Measurements from ENCODE around the gene MRPL10.

GRCh38 chr17:47872019-47872650, 40.8 kb upstream of the MRPL10 start:
- no peak for TF ChIP-seq CTCF (IDR thresholded peaks at IDR 0.05; ENCODE audit: insufficient read depth, low read length, poor library complexity, severe bottlenecking)
- TF ChIP-seq EZH2phosphoT487 (conservative IDR thresholded peaks at IDR 0.05; ENCODE audit: low read length) = no peak

All from SU-DHL-6 (cell line).